Esophagus squamous epithelium (tissue), 5 donors: ENCODE measurements around the gene KIF6. TPM values are rescaled to one million over a fixed set of nuclear protein-coding genes. Genes with fewer than 3 reads are reported as not detected.

Experiments
- DNase-seq: peaks from one replicate; lab custom pipeline; 2025; lab: John Stamatoyannopoulos, UW
- H3K27ac ChIP-seq, 4 donors: fragments of 200-600 bp; sonication (generic); one replicate each; pipeline ENCODE4 v1.5.1; 2016 to 2019; ENCODE audit warnings: mild to moderate bottlenecking in 1 of 4
- H3K27me3 ChIP-seq, 4 donors: fragments of 200-600 bp; sonication (generic); 1 replicate in 3 of 4; 2 replicates in 1 of 4; pipeline versions ENCODE4 v1.5.1 to v1.6.0; 2017 to 2021; ENCODE audit warnings: antibody characterized with exemption in 1 of 4
- H3K36me3 ChIP-seq, 3 donors: fragments of 200-600 bp; sonication (generic); one replicate each; pipeline ENCODE4 v1.5.1; 2016 to 2019
- H3K4me1 ChIP-seq, 3 donors: fragments of 200-600 bp; sonication (generic); one replicate each; pipeline ENCODE4 v1.5.1; 2017 to 2019
- H3K4me3 ChIP-seq, 4 donors: fragments of 200-600 bp; sonication (generic); 1 replicate in 3 of 4; 2 replicates in 1 of 4; pipeline ENCODE4 v1.5.1; 2016 to 2019; ENCODE audit warnings: mild to moderate bottlenecking in 2 of 4, moderate library complexity in 1 of 4
- H3K9me3 ChIP-seq, 3 donors: fragments of 200-600 bp; sonication (generic); one replicate each; pipeline ENCODE4 v1.5.1; 2016 to 2019
- POLR2A ChIP-seq, 4 donors: fragments of 450-650 bp; IDR thresholded peaks; one replicate each; pipeline ENCODE4 v1.6.1; 2017; ENCODE audit warnings: antibody characterized with exemption in 4 of 4, mild to moderate bottlenecking in 4 of 4, moderate library complexity in 3 of 4
- WGBS, 2 donors: methylation state at CpG; one replicate each; pipeline ENCODE4 v1.1.5; 2018; 5-methylcytosine and 5-hydroxymethylcytosine counted together
- intact Hi-C: fragments of 100-400 bp; cut with DNase I; formaldehyde crosslinking; loops from one replicate; pipeline ENCODE4 v1.15.0; 2022
- total RNA-seq, 4 donors: library from RNA; depleted of rRNA; stranded (reverse); fragments of >200 nt; gene quantifications; one replicate each; pipeline ENCODE4 v1.1.0, GENCODE V29; 2016
- TF ChIP-seq, protein P1 (sequence below), 6 experiments: fragments of 450-650 bp in 4 of 6; fragments of 200-600 bp in 2 of 6; sonication (generic) in 2 of 6; IDR thresholded peaks; one replicate each; pipeline ENCODE4 v1.5.1; 2016 to 2019; ENCODE audit warnings: antibody characterized with exemption in 6 of 6, mild to moderate bottlenecking in 4 of 6, moderate library complexity in 4 of 6
- donor health status: DM: yes; HTN: yes; CAD: no.

KIF6 gene
- total RNA-seq, 4 donors from 2014 or later, result 0.19 TPM; not detected in 3

GRCh38 chr6:39420300-39421265 is 304.6 kb downstream of the KIF6 start:
- Histone ChIP-seq H3K27me3 (no peaks in the 10 kb centered on the region), H3K27ac (peak overlapping the region in 1 of 4 donors; percentile 55), H3K9me3 (no peaks in the 10 kb centered on the region), H3K4me1 (peaks cover 0 to 31% (median 6%) of the 10 kb centered on the region in 3 donors), H3K36me3 (no peaks in the 10 kb centered on the region), H3K4me3 (no peak overlapping the region)
- no peak for DNase-seq
- intact Hi-C loops, result no loop called here
- WGBS, 2 donors, result 65 to 66% methylated on average over 13 to 15 of the region's 15 CpGs
- TF ChIP-seq, protein P1, sequence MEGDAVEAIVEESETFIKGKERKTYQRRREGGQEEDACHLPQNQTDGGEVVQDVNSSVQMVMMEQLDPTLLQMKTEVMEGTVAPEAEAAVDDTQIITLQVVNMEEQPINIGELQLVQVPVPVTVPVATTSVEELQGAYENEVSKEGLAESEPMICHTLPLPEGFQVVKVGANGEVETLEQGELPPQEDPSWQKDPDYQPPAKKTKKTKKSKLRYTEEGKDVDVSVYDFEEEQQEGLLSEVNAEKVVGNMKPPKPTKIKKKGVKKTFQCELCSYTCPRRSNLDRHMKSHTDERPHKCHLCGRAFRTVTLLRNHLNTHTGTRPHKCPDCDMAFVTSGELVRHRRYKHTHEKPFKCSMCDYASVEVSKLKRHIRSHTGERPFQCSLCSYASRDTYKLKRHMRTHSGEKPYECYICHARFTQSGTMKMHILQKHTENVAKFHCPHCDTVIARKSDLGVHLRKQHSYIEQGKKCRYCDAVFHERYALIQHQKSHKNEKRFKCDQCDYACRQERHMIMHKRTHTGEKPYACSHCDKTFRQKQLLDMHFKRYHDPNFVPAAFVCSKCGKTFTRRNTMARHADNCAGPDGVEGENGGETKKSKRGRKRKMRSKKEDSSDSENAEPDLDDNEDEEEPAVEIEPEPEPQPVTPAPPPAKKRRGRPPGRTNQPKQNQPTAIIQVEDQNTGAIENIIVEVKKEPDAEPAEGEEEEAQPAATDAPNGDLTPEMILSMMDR (IDR thresholded peaks at IDR 0.05), result no peak
- no peak for TF ChIP-seq POLR2A (IDR thresholded peaks at IDR 0.05)

DNA sequence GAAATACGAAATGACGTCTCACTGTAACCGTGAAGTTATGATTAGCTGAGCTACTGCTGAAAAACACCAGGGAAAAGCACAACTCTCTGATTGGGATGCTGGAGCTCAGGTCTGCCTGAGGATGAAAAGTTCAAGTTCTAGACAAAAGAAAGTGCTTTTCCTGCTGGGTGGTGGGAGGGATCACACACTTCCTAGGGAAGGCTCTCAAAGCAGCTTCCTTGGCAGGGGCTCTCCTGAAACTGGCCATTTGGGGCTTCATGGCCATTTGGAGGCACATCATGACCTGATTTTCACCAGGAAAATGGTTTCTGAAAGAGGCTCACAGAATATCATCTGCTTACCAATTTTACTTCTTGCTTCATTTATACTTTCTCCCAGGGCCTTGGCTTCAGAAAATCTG is 305.6 kb downstream of the KIF6 start:
- Histone ChIP-seq H3K9me3 (no peaks in the 10 kb centered on the region), H3K36me3 (no peaks in the 10 kb centered on the region), H3K4me3 (no peak overlapping the region), H3K27me3 (no peaks in the 10 kb centered on the region), H3K4me1 (peaks cover 0 to 24% (median 6%) of the 10 kb centered on the region in 3 donors), H3K27ac (no peak overlapping the region)
- TF ChIP-seq, protein P1 (IDR thresholded peaks at IDR 0.05), result no peak
- no peak for TF ChIP-seq POLR2A (IDR thresholded peaks at IDR 0.05)
- no peak for DNase-seq
- 89 to 97% methylated on average over 3 of the region's 3 CpGs for WGBS, 2 donors
- intact Hi-C loops, result no loop called here

DNA sequence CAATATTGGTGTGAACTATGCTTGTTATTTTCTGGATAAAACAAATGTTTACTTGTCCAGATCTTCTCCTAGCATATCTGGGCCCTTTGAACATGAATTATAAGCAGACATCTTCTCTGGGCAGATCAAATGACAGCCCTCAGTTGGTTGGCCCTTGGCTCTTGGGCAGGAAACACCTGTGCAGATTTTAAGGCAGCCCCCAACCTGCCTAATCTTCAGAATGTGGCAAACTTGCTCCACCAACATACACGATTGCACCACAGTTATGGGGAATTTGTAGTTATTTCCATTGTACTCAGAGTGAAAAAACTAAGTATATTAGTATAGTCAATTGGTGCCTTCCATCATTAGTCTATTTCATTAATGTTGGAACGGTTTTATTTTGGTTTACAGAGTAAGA is 307.8 kb downstream of the KIF6 start:
- no peak overlapping the region for H3K27ac ChIP-seq
- 71 to 75% methylated on average over 2 of the region's 2 CpGs for WGBS, 2 donors
- no peak for DNase-seq
- no peak overlapping the region for H3K4me3 ChIP-seq
- H3K9me3 ChIP-seq, result no peaks in the 10 kb centered on the region
- H3K27me3 ChIP-seq, result no peaks in the 10 kb centered on the region
- H3K36me3 ChIP-seq, result no peaks in the 10 kb centered on the region
- no peak for TF ChIP-seq POLR2A (IDR thresholded peaks at IDR 0.05)
- TF ChIP-seq, protein P1 (IDR thresholded peaks at IDR 0.05), result no peak
- intact Hi-C loops, result no loop called here
- H3K4me1 ChIP-seq, result peaks cover 0 to 16% (median 6%) of the 10 kb centered on the region in 3 donors

- no peaks in the 10 kb centered on the region for H3K36me3 ChIP-seq
- H3K27ac ChIP-seq, result no peak overlapping the region
- intact Hi-C loops, result no loop called here
- WGBS, 2 donors, result 26 to 31% methylated on average over 4 of the region's 4 CpGs
- H3K4me3 ChIP-seq, result no peak overlapping the region
- no peak for DNase-seq
- no peaks in the 10 kb centered on the region for H3K9me3 ChIP-seq
- H3K27me3 ChIP-seq, result no peaks in the 10 kb centered on the region
- peaks cover 0 to 9% (median under 1%) of the 10 kb centered on the region in 3 donors for H3K4me1 ChIP-seq
- TF ChIP-seq POLR2A (IDR thresholded peaks at IDR 0.05), result no peak
- TF ChIP-seq, protein P1 (IDR thresholded peaks at IDR 0.05), result no peak
Observed at GRCh38 chr6:39416728-39417127, 308.5 kb downstream of the KIF6 start.

- TF ChIP-seq POLR2A (IDR thresholded peaks at IDR 0.05), result no peak
- TF ChIP-seq, protein P1 (IDR thresholded peaks at IDR 0.05), result no peak
- Histone ChIP-seq H3K4me3 (no peak overlapping the region), H3K4me1 (peaks cover 0 to 3% (median 0%) of the 10 kb centered on the region in 3 donors), H3K36me3 (no peaks in the 10 kb centered on the region), H3K27ac (no peak overlapping the region), H3K27me3 (no peaks in the 10 kb centered on the region), H3K9me3 (no peaks in the 10 kb centered on the region)
- 82% methylated on average over 3 of the region's 3 CpGs for WGBS, 2 donors
- DNase-seq, result no peak
- intact Hi-C loops, result no loop called here
Observed at GRCh38 chr6:39416026-39416425, 309.2 kb downstream of the KIF6 start.
